Measurements from ENCODE around the gene ABCB9. TPM values are rescaled to one million over a fixed set of nuclear protein-coding genes. Genes with fewer than 3 reads are reported as not detected.

The ABCB9 gene
- total RNA-seq, 1 experiment from 2014 or later, result 32.7 TPM

- intact Hi-C loops (cut with micrococcal nuclease; ENCODE audit: unreplicated experiment), result no loop called here
- TF ChIP-seq REST (IDR thresholded peaks at IDR 0.05; ENCODE audit: insufficient read depth in 1 of 2, low read depth in 2 of 2, low read length in 1 of 2), result no peak
- no peak for TF ChIP-seq SIN3A (IDR thresholded peaks at IDR 0.05; ENCODE audit: borderline replicate concordance, insufficient read depth, low read depth, low read length)
- TF ChIP-seq POLR2AphosphoS5 (IDR thresholded peaks at IDR 0.05; ENCODE audit: low read depth, low read length), result no peak
- TF ChIP-seq CTCF (IDR thresholded peaks at IDR 0.05), result no peak
- TF ChIP-seq TCF7L2 (IDR thresholded peaks at IDR 0.05; ENCODE audit: low read depth, low read length), result no peak
- Histone ChIP-seq H3K27me3 (ENCODE audit: control insufficient read depth, insufficient read depth, low read length) (no peaks in the 10 kb centered on the region), H3K36me3 (ENCODE audit: control insufficient read depth, insufficient read depth, low read length) (no peaks in the 10 kb centered on the region), H3K27ac (ENCODE audit: low read length) (peak overlapping the region; percentile 100), H3K4me1 (ENCODE audit: control insufficient read depth, insufficient read depth, low read length) (peaks cover 88% of the 10 kb centered on the region), H3K9me3 (ENCODE audit: control insufficient read depth, insufficient read depth, low read depth, low read length) (no peaks in the 10 kb centered on the region), H3K4me3 (ENCODE audit: low read depth in 2 of 2, low read length in 2 of 2) (peak overlapping the region; percentile 5 to 15; a peak in 3 of 4 replicates)
- in situ Hi-C loops (cut with HindIII; ENCODE audit: low pct_unique_long_range_greater_than_20kb, low sequenced_read_pairs), result no loop called here
- DNase-seq (ENCODE audit: low read depth, low spot score) (no peak), ATAC-seq (no peak)
- ChIA-PET POLR2A (interaction anchor here (0.5 kb wide), 1 partner anchor 57 kb away, joined by 4 read pairs; no protein-coding TSS in a partner anchor), CTCF (no interaction called here)
- no TSS peak for BruUV-seq (replicated peaks)
These were observed 82.0 kb downstream of the ABCB9 start for GRCh38 chr12:122884091-122884826.

GRCh38 chr12:122882908-122883558 is 83.2 kb downstream of the ABCB9 start:
- H3K9me3 ChIP-seq (ENCODE audit: control insufficient read depth, insufficient read depth, low read depth, low read length), result no peaks in the 10 kb centered on the region
- H3K36me3 ChIP-seq (ENCODE audit: control insufficient read depth, insufficient read depth, low read length), result no peaks in the 10 kb centered on the region
- no peak overlapping the region for H3K4me3 ChIP-seq (ENCODE audit: low read depth in 2 of 2, low read length in 2 of 2)
- H3K4me1 ChIP-seq (ENCODE audit: control insufficient read depth, insufficient read depth, low read length), result peaks cover 93% of the 10 kb centered on the region
- peak overlapping the region; percentile 100 for H3K27ac ChIP-seq (ENCODE audit: low read length)
- intact Hi-C loops (cut with micrococcal nuclease; ENCODE audit: unreplicated experiment), result no loop called here
- DNase-seq (ENCODE audit: low read depth, low spot score) (no peak), ATAC-seq (no peak)
- CTCF ChIA-PET, result no interaction called here
- no peaks in the 10 kb centered on the region for H3K27me3 ChIP-seq (ENCODE audit: control insufficient read depth, insufficient read depth, low read length)
- in situ Hi-C loops (cut with HindIII; ENCODE audit: low pct_unique_long_range_greater_than_20kb, low sequenced_read_pairs), result no loop called here
- TF ChIP-seq POLR2AphosphoS5 (IDR thresholded peaks at IDR 0.05; ENCODE audit: low read depth, low read length) (no peak), REST (IDR thresholded peaks at IDR 0.05; ENCODE audit: insufficient read depth in 1 of 2, low read depth in 2 of 2, low read length in 1 of 2) (no peak), SIN3A (IDR thresholded peaks at IDR 0.05; ENCODE audit: borderline replicate concordance, insufficient read depth, low read depth, low read length) (no peak), TCF7L2 (IDR thresholded peaks at IDR 0.05; ENCODE audit: low read depth, low read length) (no peak), CTCF (IDR thresholded peaks at IDR 0.05) (no peak)
- no TSS peak for BruUV-seq (replicated peaks)
- POLR2A ChIA-PET, result interaction anchor here (0.5 to 0.6 kb wide), 2 partner anchors 60 to 79 kb away, joined by 5 read pairs; no protein-coding TSS in a partner anchor
